ENCODE data around the gene ITGB4. TPM values are rescaled to one million over a fixed set of nuclear protein-coding genes. Genes with fewer than 3 reads are reported as not detected.

The ITGB4 gene
- total and polyA plus RNA-seq, 9 of the 15 experiments (the other 6 are each of a cell fraction or from before 2014, with no cell fraction given), result 0.05 to 2.8 (median 0.76) TPM; not detected in 3

GRCh38 chr17:75758131-75758905 is 37.1 kb downstream of the ITGB4 start:
- in situ Hi-C loops (cut with MboI), result no loop called here
- Histone ChIP-seq H3K27ac (ENCODE audit: extremely low read depth, low read depth, low read length) (no peak overlapping the region), H4K20me1 (replicated peaks; ENCODE audit: control insufficient read depth, insufficient read depth, low read length) (no peaks in the 10 kb centered on the region; the same call in 1 of the 2 replicates), H3K4me1 (replicated peaks in 1 of 2; ENCODE audit: control insufficient read depth in 2 of 2, insufficient read depth in 2 of 2, low read length in 2 of 2) (peaks cover 13 to 61% of the 10 kb centered on the region in 2 experiments), H3K79me2 (ENCODE audit: control insufficient read depth, insufficient read depth, low read length) (no peaks in the 10 kb centered on the region), H3K4me2 (ENCODE audit: insufficient read depth, low read length) (no peak overlapping the region), H3K9me1 (ENCODE audit: control insufficient read depth, insufficient read depth, low read length) (no peaks in the 10 kb centered on the region), H3K9ac (ENCODE audit: insufficient read depth in 1 of 2, low read depth in 2 of 2, low read length in 2 of 2) (peak overlapping the region in 1 of 2 experiments; percentile 22; a peak in 1 of 4 replicates), H2AFZ (ENCODE audit: low read depth, low read length) (no peak overlapping the region), H3K4me3 (no peak overlapping the region), H3K36me3 (ENCODE audit: control insufficient read depth, insufficient read depth, low read length) (no peaks in the 10 kb centered on the region), H3K27me3 (ENCODE audit: control insufficient read depth in 2 of 2, insufficient read depth in 2 of 2, low read length in 2 of 2) (no peaks in the 10 kb centered on the region), H3K9me3 (replicated peaks; ENCODE audit: control insufficient read depth, insufficient read depth, low read depth, low read length) (no peaks in the 10 kb centered on the region)
- 86% methylated on average over 35 of the region's 41 CpGs for WGBS (ENCODE audit: insufficient coverage, low coverage, missing lambda C conversion rate)
- DNase-seq (ENCODE audit: extremely low read depth in 1 of 4, low spot score in 3 of 4) (peak in 1 of 4 experiments; percentile 59), ATAC-seq (peak; percentile 69), FAIRE-seq (peak; percentile 84)
- TF ChIP-seq SMC3 (conservative IDR thresholded peaks at IDR 0.05; ENCODE audit: insufficient read depth, low read depth, low read length) (0 out of 2 replicates have a peak, but pooled peaks have one; percentile 19), RAD21 (CRISPR knock-in tag; conservative IDR thresholded peaks at IDR 0.05 in 1 of 2, IDR thresholded peaks at IDR 0.05 in 1 of 2) (peak in 1 of 2 experiments; percentile 35; a peak in 2 of 4 replicates), DNMT1 (IDR thresholded peaks at IDR 0.05) (no peak), L3MBTL2 (IDR thresholded peaks at IDR 0.05) (no peak), RBM14 (IDR thresholded peaks at IDR 0.05; ENCODE audit: borderline replicate concordance, insufficient read depth, low read depth, low read length) (0 out of 2 replicates have a peak, but pooled peaks have one; percentile 39), RBFOX2 (IDR thresholded peaks at IDR 0.05; ENCODE audit: low read depth, low read length) (0 out of 2 replicates have a peak, but pooled peaks have one; percentile 18), ZBTB33 (CRISPR knock-in tag; IDR thresholded peaks at IDR 0.05) (peak; percentile 49; the same call in 1 of the 2 replicates), ZNF354B (CRISPR knock-in tag; IDR thresholded peaks at IDR 0.05) (no peak), ZSCAN29 (IDR thresholded peaks at IDR 0.05) (no peak), ZBTB1 (CRISPR knock-in tag; IDR thresholded peaks at IDR 0.05; ENCODE audit: borderline replicate concordance, low read depth) (no peak), DIDO1 (tag; IDR thresholded peaks at IDR 0.05; ENCODE audit: low read depth) (no peak), HNRNPL (IDR thresholded peaks at IDR 0.05; ENCODE audit: low read depth, low read length) (0 out of 2 replicates have a peak, but pooled peaks have one; percentile 17), FOXA3 (CRISPR knock-in tag; conservative IDR thresholded peaks at IDR 0.05 in 1 of 2, IDR thresholded peaks at IDR 0.05 in 1 of 2) (no peak), CTCF (IDR thresholded peaks at IDR 0.05 in 2 of 3, conservative IDR thresholded peaks at IDR 0.05 in 1 of 3; ENCODE audit: insufficient read depth in 2 of 3, low read depth in 1 of 3, low read length in 3 of 3) (peak; percentile 58 to 73 (median 58))
- TF ChIP-seq, protein P1, sequence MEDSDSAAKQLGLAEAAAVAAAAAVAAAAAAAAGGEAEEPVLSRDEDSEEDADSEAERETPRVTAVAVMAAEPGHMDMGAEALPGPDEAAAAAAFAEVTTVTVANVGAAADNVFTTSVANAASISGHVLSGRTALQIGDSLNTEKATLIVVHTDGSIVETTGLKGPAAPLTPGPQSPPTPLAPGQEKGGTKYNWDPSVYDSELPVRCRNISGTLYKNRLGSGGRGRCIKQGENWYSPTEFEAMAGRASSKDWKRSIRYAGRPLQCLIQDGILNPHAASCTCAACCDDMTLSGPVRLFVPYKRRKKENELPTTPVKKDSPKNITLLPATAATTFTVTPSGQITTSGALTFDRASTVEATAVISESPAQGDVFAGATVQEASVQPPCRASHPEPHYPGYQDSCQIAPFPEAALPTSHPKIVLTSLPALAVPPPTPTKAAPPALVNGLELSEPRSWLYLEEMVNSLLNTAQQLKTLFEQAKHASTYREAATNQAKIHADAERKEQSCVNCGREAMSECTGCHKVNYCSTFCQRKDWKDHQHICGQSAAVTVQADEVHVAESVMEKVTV (CRISPR knock-in tag; IDR thresholded peaks at IDR 0.05), result no peak
- intact Hi-C loops (cut with micrococcal nuclease), result loop anchor here (10.0 kb wide), 1 partner anchor 246 kb away; the partner anchor contains the start of gene CDK3
- ChIA-PET POLR2A (interaction anchor here (14.7 kb wide), 1 partner anchor 17 kb away, joined by 464 read pairs; a partner anchor contains a TSS), CTCF (ENCODE audit: low intra/inter-chr PET ratio) (interaction anchor here (0.6 to 1.2 kb wide), 2 partner anchors 125 to 126 kb away, joined by 3 to 4 read pairs; no protein-coding TSS in a partner anchor)
- no TSS peak for BruUV-seq (replicated peaks)

Measured in K562 (cell line).